Ovary (tissue), 3 donors: Measurements from ENCODE around the gene SIRPA.

Source experiments
- EP300 ChIP-seq: sonication (generic); formaldehyde crosslinking; IDR thresholded peaks from one replicate; pipeline ENCODE4 v1.6.1; 2017; ENCODE audit warnings: antibody characterized with exemption
- POLR2A ChIP-seq: fragments of 450-650 bp; IDR thresholded peaks from one replicate; pipeline ENCODE4 v1.6.1; 2017; ENCODE audit warnings: antibody characterized with exemption, mild to moderate bottlenecking, moderate library complexity
- TF ChIP-seq, protein P1 (sequence below), 3 donors: fragments of 450-650 bp in 2 of 3; fragments of 200-600 bp in 1 of 3; IDR thresholded peaks; one replicate each; pipeline versions ENCODE4 v1.5.1 to v1.8.0; 2016 to 2022; ENCODE audit warnings: antibody characterized with exemption in 3 of 3, mild to moderate bottlenecking in 1 of 3
- donor health status: DM: no; HTN: no; CAD: no.

GRCh38 chr20:1880529-1881239, 14.5 kb upstream of the SIRPA start:
- TF ChIP-seq, protein P1, sequence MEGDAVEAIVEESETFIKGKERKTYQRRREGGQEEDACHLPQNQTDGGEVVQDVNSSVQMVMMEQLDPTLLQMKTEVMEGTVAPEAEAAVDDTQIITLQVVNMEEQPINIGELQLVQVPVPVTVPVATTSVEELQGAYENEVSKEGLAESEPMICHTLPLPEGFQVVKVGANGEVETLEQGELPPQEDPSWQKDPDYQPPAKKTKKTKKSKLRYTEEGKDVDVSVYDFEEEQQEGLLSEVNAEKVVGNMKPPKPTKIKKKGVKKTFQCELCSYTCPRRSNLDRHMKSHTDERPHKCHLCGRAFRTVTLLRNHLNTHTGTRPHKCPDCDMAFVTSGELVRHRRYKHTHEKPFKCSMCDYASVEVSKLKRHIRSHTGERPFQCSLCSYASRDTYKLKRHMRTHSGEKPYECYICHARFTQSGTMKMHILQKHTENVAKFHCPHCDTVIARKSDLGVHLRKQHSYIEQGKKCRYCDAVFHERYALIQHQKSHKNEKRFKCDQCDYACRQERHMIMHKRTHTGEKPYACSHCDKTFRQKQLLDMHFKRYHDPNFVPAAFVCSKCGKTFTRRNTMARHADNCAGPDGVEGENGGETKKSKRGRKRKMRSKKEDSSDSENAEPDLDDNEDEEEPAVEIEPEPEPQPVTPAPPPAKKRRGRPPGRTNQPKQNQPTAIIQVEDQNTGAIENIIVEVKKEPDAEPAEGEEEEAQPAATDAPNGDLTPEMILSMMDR (IDR thresholded peaks at IDR 0.05), result no peak
- TF ChIP-seq POLR2A, result no peak
- no peak for TF ChIP-seq EP300
